Osteoblast (primary cell): ENCODE data around the gene HHAT. TPM values are rescaled to one million over a fixed set of nuclear protein-coding genes. Genes with fewer than 3 reads are reported as not detected.

Experiments used
- DNase-seq: peaks from one replicate; pipeline ENCODE4 v3.0.0; 2011; ENCODE audit warnings: low spot score, mixed read lengths; ENCODE audit not compliant: insufficient read length; ENCODE audit errors: missing footprints
- H2AFZ ChIP-seq: 2 replicates; pipeline ENCODE4 v1.6.0; 2011; ENCODE audit warnings: mild to moderate bottlenecking, low read length
- H3K27ac ChIP-seq: 2 replicates; pipeline ENCODE4 v1.5.1; 2011; ENCODE audit warnings: mild to moderate bottlenecking, low read depth, low read length, moderate library complexity
- H3K27me3 ChIP-seq: 2 replicates; pipeline ENCODE4 v1.6.0; 2012; ENCODE audit warnings: mild to moderate bottlenecking, control low read depth, inconsistent platforms, low read length, moderate library complexity; ENCODE audit not compliant: insufficient read depth
- H3K36me3 ChIP-seq: 2 replicates; pipeline ENCODE4 v1.5.1; 2011; ENCODE audit warnings: mild to moderate bottlenecking, low read length, control low read depth, moderate library complexity; ENCODE audit not compliant: insufficient read depth
- H3K4me1 ChIP-seq: 2 replicates; pipeline ENCODE4 v1.5.1; 2011; ENCODE audit warnings: mild to moderate bottlenecking, low read length, control low read depth, moderate library complexity; ENCODE audit not compliant: insufficient read depth
- H3K4me2 ChIP-seq: 2 replicates; pipeline ENCODE4 v1.6.0; 2011; ENCODE audit warnings: mild to moderate bottlenecking, low read length; ENCODE audit not compliant: insufficient read depth
- H3K4me3 ChIP-seq: fragments of 200-600 bp; sonication (generic); 3 replicates; pipeline ENCODE4 v1.5.1; 2012; ENCODE audit warnings: mild to moderate bottlenecking, low read length, inconsistent platforms; ENCODE audit not compliant: insufficient read depth
- H3K79me2 ChIP-seq: 2 replicates; pipeline ENCODE4 v1.6.0; 2012; ENCODE audit warnings: mild to moderate bottlenecking, low read length, control low read depth, inconsistent platforms; ENCODE audit not compliant: insufficient read depth
- H3K9me3 ChIP-seq: 2 replicates; pipeline ENCODE4 v1.5.1; 2011; ENCODE audit warnings: low read depth, low read length, control low read depth
- H4K20me1 ChIP-seq: 2 replicates; pipeline ENCODE4 v1.6.0; 2012; ENCODE audit warnings: mild to moderate bottlenecking, low read length, control low read depth; ENCODE audit not compliant: insufficient read depth
- CTCF ChIP-seq: IDR thresholded peaks from 2 replicates; pipeline ENCODE4 v1.5.1; 2011; ENCODE audit warnings: mild to moderate bottlenecking, low read depth, low read length, moderate library complexity; ENCODE audit errors: extremely low read depth
- total RNA-seq: library from RNA; depleted of rRNA; stranded (reverse); fragments of >200 nt; gene quantifications from 2 replicates; pipeline ENCODE4 v1.2.3, GENCODE V29; 2012

HHAT gene
- total RNA-seq, 1 donor, result 5.1 TPM

- Histone ChIP-seq H3K27me3 (no peaks in the 10 kb centered on the region), H4K20me1 (no peaks in the 10 kb centered on the region), H3K9me3 (no peaks in the 10 kb centered on the region), H3K4me1 (peaks cover 19% of the 10 kb centered on the region), H2AFZ (no peak overlapping the region), H3K4me3 (no peak overlapping the region), H3K4me2 (no peak overlapping the region), H3K79me2 (no peaks in the 10 kb centered on the region), H3K27ac (no peak overlapping the region), H3K36me3 (no peaks in the 10 kb centered on the region)
- no peak for DNase-seq
- TF ChIP-seq CTCF, result no peak
Measured at GRCh38 chr1:210358626-210359025, 29.9 kb downstream of the HHAT start.

GRCh38 chr1:210359255-210359654, 30.6 kb downstream of the HHAT start:
- H2AFZ ChIP-seq, result no peak overlapping the region
- no peaks in the 10 kb centered on the region for H3K79me2 ChIP-seq
- H3K9me3 ChIP-seq, result no peaks in the 10 kb centered on the region
- H3K4me1 ChIP-seq, result peaks cover 19% of the 10 kb centered on the region
- TF ChIP-seq CTCF, result no peak
- H3K36me3 ChIP-seq, result no peaks in the 10 kb centered on the region
- H3K27me3 ChIP-seq, result no peaks in the 10 kb centered on the region
- no peaks in the 10 kb centered on the region for H4K20me1 ChIP-seq
- no peak overlapping the region for H3K4me3 ChIP-seq
- H3K27ac ChIP-seq, result no peak overlapping the region
- no peak overlapping the region for H3K4me2 ChIP-seq
- DNase-seq, result no peak

- peak; percentile 81 for DNase-seq
- Histone ChIP-seq H4K20me1 (no peaks in the 10 kb centered on the region), H3K4me1 (peaks cover 19% of the 10 kb centered on the region), H3K79me2 (no peaks in the 10 kb centered on the region), H3K9me3 (no peaks in the 10 kb centered on the region), H3K36me3 (no peaks in the 10 kb centered on the region), H3K27me3 (no peaks in the 10 kb centered on the region), H3K27ac (no peak overlapping the region), H3K4me2 (peak overlapping the region; percentile 34), H3K4me3 (no peak overlapping the region), H2AFZ (no peak overlapping the region)
- peak; percentile 83 for TF ChIP-seq CTCF
Measured at GRCh38 chr1:210360852-210361477, 32.3 kb downstream of the HHAT start.

GRCh38 chr1:210361665-210362064, 33.0 kb downstream of the HHAT start:
- no peak overlapping the region for H2AFZ ChIP-seq
- no peak for TF ChIP-seq CTCF

More at GRCh38 chr1:210361665-210362064, 33.0 kb downstream of the HHAT start:
- no peak for DNase-seq
- no peaks in the 10 kb centered on the region for H3K36me3 ChIP-seq
- no peaks in the 10 kb centered on the region for H3K27me3 ChIP-seq
- peaks cover 19% of the 10 kb centered on the region for H3K4me1 ChIP-seq
- H3K9me3 ChIP-seq, result no peaks in the 10 kb centered on the region
- H3K27ac ChIP-seq, result no peak overlapping the region
- no peak overlapping the region for H3K4me3 ChIP-seq
- no peak overlapping the region for H3K4me2 ChIP-seq
- H3K79me2 ChIP-seq, result no peaks in the 10 kb centered on the region
- H4K20me1 ChIP-seq, result no peaks in the 10 kb centered on the region
